GM12873 (cell line): ENCODE measurements around the gene ID3.
A peak's percentile ranks its signal among the peaks of the same experiment; 100 is the strongest.

Source experiments
- CTCF ChIP-seq: IDR thresholded peaks from 2 replicates; pipeline ENCODE4 v1.5.1; 2012; ENCODE audit warnings: low read depth, mild to moderate bottlenecking, moderate library complexity, low read length, control low read depth; ENCODE audit not compliant: insufficient read depth; ENCODE audit errors: missing control alignments

The ID3 gene

GRCh38 chr1:23527900-23528249 is 31.4 kb downstream of the ID3 start:
- TF ChIP-seq CTCF = peak; percentile 33

- no peak for TF ChIP-seq CTCF
Measured at GRCh38 chr1:23527366-23527765, 31.9 kb downstream of the ID3 start.

GRCh38 chr1:23526329-23527041 is 32.8 kb downstream of the ID3 start:
- TF ChIP-seq CTCF = no peak

GRCh38 chr1:23525558-23526250 is 33.6 kb downstream of the ID3 start:
- no peak for TF ChIP-seq CTCF

- TF ChIP-seq CTCF = no peak
Measured at GRCh38 chr1:23524716-23525401, 34.4 kb downstream of the ID3 start.

GRCh38 chr1:23524163-23524562 is 35.1 kb downstream of the ID3 start:
- no peak for TF ChIP-seq CTCF

GRCh38 chr1:23522244-23522982 is 36.9 kb downstream of the ID3 start:
- TF ChIP-seq CTCF = no peak
